ENCODE data around the gene NAALAD2.
"Not testable (repeated sequence)": the region's sequence is repeated elsewhere in the genome, so short reads cannot be mapped to it uniquely, and the experiment has no call there.

DNA sequence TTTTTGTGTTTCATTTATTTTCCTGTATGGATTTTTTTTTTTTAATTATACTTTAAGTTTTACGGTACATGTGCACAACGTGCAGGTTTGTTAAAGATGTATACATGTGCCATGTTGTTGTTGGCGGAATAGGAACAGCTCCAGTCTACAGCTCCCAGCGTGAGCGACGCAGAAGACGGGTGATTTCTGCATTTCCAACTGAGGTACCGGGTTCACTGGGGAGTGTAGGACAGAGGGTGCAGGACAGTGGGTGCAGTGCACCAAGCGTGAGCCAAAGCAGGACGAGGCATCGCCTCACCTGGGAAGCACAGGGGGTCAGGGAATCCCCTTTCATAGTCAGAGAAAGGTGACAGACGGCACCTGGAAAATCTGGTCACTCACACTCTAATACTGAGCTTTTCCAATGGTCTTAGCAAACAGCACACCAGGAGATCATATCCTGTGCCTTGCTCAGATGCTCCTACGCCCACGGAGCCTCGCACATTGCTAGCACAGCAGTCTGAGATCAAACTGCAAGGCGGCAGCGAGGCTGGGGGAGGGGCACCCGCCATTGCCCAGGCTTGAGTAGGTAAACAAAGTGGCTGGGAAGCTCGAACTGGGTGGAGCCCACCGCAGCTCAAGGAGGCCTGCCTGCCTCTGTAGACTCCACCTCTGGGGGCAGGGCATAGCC is 105.6 kb downstream of the NAALAD2 start:
- TF ChIP-seq, protein P1, sequence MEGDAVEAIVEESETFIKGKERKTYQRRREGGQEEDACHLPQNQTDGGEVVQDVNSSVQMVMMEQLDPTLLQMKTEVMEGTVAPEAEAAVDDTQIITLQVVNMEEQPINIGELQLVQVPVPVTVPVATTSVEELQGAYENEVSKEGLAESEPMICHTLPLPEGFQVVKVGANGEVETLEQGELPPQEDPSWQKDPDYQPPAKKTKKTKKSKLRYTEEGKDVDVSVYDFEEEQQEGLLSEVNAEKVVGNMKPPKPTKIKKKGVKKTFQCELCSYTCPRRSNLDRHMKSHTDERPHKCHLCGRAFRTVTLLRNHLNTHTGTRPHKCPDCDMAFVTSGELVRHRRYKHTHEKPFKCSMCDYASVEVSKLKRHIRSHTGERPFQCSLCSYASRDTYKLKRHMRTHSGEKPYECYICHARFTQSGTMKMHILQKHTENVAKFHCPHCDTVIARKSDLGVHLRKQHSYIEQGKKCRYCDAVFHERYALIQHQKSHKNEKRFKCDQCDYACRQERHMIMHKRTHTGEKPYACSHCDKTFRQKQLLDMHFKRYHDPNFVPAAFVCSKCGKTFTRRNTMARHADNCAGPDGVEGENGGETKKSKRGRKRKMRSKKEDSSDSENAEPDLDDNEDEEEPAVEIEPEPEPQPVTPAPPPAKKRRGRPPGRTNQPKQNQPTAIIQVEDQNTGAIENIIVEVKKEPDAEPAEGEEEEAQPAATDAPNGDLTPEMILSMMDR (IDR thresholded peaks at IDR 0.05): not testable (repeated sequence)
- not testable (repeated sequence) for TF ChIP-seq EZH2 (IDR thresholded peaks at IDR 0.05; ENCODE audit: borderline replicate concordance, insufficient read depth, low read depth, low read length, poor library complexity, severe bottlenecking)

Measured in B cell (primary cell).